Measurements from ENCODE around the gene ACO2.
"Not testable (repeated sequence)": the region's sequence is repeated elsewhere in the genome, so short reads cannot be mapped to it uniquely, and the experiment has no call there.

Gene ACO2

DNA sequence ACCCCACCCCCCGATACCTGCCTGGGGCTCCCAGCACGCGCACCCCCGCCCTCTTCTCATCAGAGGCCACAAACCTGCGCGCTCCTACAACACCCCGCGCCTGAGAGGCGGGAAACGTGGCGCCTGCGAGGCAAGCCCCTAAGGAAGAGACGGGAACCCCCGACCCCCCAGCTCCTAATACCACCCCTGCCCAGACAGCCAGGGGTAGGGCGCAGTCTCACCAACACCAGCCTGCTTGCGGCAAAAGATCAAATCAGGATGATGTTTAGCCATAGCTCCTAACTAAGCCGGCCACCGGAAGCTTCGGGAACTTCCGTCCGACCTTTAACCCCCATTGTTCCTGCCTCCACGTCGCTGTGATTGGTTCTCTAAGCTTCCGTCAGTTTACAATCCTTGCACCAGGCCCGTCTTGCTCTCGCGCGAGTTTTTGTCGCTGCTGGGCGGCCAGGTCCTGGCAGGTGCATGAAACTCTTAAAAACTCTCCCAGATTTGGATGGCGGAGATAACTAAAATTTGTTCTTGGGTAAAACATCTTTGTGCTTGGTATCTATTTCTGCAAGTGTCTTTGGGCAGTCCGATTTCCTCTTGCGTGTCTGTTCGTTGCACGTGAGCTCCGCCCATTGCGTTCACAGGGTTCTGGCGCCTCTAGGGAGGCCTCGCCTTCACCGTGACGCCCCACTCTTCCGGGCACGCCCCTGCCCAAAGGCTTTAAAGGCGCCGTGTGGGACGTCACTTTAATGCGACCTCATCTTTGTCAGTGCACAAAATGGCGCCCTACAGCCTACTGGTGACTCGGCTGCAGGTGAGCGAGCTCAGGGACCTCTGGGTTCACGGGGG, at the start of gene ACO2, which contains the start of gene PHF5A:
Gene ACO2 (plus strand): TSS at position 737 of the 837 bp plus-strand sequence. CDS start 30 bp downstream, at position 767.
Gene PHF5A (minus strand): TSS at position 312 of the 837 bp plus-strand sequence. CDS start 39 bp downstream, at position 273.
- peak; percentile 96 for DNase-seq (ENCODE audit: low spot score)

GRCh38 chr22:41425660-41426365, 43.1 kb upstream of the ACO2 start:
- no peak for DNase-seq (ENCODE audit: low spot score)

- no peak for DNase-seq (ENCODE audit: low spot score)
Measured at GRCh38 chr22:41429232-41429950, 39.5 kb upstream of the ACO2 start.

DNA sequence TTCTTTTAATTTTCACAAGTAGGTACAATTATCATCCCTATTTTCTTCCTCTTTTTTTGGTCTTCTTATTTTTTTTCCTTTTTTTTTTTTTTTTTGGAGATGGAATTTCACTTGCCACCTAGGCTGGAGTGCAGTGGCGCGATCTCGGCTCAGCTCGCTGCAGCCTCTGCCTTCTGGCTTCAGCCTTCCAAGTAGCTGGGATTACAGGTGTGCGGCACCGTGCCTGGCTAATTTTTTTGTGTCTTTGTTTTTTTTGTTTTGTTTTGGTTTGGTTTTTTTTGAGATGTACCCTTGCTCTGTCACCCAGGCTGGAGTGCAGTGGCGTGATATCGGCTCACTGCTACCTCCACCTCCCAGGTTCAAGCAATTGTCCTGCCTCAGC, 39.0 kb upstream of the ACO2 start:
- no peak for DNase-seq (ENCODE audit: low spot score)

- DNase-seq (ENCODE audit: low spot score): no peak
Measured at GRCh38 chr22:41431656-41432055, 37.3 kb upstream of the ACO2 start.

DNA sequence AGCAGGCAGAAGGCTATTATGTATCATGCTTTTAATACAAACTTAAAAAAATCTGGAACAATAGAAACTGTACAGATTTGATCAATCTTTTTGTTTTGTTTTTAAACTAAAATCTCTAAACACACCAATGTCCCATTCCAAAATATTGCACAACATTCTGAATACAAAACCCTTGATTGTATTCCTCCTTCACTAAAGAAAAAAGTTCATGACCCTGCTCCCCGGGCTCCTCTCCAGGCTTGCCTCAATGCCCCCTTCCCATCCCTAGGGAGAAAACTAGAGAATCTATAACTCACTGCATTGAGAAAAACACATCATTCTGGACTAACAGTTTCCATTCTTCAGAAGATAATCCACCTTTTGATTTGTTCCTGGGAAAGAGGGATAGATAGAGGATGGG, 35.4 kb upstream of the ACO2 start:
- not testable (repeated sequence) for DNase-seq (ENCODE audit: low spot score)

GRCh38 chr22:41434361-41435003, 34.4 kb upstream of the ACO2 start:
- DNase-seq (ENCODE audit: low spot score): not testable (repeated sequence)

DNA sequence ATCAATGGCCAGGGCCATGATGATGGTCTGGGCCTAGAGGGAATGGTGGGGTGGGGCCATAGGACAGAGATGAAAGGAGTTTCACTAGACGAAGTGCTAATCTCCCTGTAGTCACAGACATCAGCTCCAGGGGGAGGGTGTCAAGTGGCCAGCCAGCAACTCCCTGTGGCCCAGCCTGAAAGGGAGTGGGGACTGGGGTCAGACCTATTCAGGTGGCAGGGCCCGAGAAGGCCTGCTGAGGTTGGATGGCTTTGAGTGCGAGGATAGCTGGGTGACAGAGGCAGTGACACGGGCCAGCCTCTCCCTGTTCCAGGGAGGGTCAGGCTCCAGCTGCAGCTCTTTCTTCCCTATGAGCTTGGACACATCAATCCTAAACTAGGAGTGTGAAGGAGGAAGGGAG, 33.4 kb upstream of the ACO2 start:
- DNase-seq (ENCODE audit: low spot score): no peak

DNA sequence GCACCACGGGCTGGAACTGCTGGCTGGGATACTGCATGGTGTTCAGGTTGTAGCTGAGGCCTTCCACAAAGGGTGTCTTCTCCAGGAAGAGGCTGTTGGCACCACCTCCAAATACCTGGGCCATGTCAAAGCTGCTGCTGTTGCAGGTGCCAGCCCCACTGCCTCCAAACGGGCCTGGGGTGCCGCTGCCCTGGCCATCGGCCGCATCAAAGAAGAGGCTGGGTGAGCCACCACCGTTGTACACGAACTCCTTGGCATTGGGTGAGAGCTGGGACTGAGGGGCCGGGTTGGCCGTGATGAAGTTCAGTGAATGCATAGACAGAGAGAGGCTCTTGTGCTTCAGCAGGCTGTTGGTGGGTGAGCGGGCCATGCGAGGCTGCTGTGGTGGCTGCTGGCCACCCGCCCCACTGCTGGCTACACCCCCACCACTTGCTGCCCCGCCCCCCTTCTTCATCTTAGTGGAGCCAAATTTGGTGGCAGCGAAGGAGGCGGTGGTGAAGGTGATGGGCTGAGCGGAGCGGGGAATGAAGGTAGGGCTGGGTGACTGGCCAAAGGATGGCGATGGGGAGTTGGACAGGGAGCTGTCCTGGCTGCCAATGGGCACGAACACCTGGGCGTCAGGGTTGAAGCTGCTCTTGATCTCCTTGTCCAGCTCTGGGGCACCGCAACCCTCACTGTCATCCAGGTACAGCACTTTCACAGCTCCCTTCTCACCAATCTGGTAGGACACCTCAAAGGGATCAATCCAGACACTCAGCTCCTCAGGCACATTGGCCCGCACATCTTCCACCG, 32.4 kb upstream of the ACO2 start:
- no peak for DNase-seq (ENCODE audit: low spot score)

GRCh38 chr22:41437198-41437597, 31.7 kb upstream of the ACO2 start:
- DNase-seq (ENCODE audit: low spot score): no peak

GRCh38 chr22:41440511-41440910, 28.4 kb upstream of the ACO2 start:
- not testable (repeated sequence) for DNase-seq (ENCODE audit: low spot score)

DNA sequence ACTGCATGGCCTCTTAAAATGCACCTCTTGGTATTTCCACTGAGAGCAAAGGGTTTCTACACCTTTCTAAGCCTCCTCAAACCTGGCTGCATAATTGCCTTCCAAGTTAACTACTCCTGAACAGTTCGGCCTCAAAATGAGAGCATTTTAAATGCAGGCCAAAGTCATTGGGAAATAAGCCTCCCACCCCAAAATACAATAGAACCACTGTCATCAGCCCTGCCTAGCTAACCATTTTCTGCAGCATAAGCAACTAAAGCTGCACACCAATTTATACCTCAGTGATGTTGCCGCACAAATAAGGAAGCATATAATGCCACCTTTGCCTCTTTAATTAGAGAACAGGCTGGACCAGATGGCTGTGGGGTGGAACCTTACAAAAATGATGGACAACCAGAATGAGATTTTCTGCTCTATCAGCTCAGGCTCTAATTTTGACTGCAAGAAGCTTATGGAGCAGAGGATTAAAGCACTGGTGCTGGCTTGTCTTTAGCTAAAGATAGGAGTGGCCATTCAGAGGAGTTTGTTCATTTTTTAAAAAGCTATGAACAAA, 26.6 kb upstream of the ACO2 start:
- peak; percentile 67 for DNase-seq (ENCODE audit: low spot score)

DNA sequence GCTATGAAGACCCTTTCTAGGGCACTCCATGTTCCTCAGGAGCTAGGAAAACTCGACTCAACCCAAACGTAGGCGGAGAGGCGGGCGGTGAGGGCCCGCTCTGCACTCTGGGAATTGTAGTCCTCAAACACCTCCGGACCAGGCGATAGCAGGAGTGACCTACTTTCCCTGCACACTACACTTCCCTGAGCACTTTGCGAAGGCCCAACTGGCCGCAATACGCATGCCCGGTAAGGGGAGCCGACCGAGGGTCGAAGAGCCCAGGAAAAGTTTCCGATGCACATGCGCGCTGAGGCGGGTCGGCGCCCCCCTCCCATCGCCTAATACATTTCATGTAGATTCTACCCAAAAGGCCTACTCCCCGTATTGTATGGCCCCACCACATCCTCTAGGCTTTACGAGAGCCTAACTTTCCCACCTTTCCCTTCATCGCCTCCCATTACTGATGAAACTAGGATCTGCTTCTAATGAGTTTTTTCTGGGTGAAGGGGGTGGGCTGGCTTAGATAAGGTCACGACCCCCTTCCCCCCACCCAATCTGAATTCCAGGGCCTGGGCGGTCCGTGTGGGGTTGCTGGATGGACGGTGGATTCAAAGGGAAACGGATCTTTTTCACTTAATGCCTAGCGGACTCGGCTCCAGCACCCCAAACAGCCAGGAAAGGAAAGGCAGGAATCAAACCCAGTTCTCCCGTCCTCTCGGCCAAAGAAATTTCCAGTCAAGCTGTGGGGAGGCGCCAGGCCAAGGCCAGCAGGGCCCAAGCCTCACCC, 24.4 kb upstream of the ACO2 start:
- DNase-seq (ENCODE audit: low spot score): peak; percentile 84

DNA sequence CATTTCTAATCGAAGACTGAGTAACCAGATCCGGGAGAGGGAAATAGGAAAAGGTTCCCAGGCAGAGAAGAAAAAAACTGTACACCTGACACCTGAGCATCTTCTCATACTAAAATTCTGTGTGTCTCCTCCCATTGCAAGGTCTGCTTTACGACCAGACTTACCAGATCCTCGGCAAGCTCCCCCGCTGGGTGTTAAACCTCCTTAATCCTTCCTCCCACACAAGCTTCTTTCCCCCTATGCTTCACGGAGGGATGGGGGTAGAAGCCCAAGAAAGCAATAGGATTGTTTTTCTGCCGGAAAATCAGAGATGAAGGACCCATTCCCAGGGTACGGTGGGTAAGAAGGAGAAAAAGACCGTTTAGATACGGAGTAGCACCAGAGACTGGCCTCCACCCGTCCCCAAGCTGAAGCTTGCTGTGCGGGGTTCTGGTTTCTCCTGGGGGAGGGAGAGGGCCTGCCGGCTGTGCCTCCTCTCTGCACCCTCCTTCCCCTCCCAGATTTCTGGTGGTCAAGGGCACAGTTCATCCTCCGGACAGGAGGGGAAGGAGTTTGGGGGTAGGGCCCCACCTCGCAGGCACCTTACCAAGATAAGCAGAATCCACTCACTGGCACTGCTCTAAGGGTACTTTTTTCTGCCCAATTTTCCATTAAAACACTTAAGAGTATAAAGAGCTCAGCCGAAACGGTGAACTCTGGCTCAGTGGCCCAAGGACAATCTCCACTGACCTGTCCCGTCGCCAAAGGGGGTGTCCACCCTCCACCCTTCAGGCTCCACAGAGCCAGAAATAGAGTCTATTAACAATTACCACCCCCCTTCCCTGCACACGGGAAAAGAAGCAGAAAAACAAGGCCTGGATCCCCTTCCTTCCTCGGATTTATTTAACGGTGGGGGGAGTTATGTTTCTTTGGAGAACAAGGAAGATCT, 23.5 kb upstream of the ACO2 start:
- DNase-seq (ENCODE audit: low spot score): no peak

GRCh38 chr22:41446057-41446501, 22.8 kb upstream of the ACO2 start:
- no peak for DNase-seq (ENCODE audit: low spot score)

DNA sequence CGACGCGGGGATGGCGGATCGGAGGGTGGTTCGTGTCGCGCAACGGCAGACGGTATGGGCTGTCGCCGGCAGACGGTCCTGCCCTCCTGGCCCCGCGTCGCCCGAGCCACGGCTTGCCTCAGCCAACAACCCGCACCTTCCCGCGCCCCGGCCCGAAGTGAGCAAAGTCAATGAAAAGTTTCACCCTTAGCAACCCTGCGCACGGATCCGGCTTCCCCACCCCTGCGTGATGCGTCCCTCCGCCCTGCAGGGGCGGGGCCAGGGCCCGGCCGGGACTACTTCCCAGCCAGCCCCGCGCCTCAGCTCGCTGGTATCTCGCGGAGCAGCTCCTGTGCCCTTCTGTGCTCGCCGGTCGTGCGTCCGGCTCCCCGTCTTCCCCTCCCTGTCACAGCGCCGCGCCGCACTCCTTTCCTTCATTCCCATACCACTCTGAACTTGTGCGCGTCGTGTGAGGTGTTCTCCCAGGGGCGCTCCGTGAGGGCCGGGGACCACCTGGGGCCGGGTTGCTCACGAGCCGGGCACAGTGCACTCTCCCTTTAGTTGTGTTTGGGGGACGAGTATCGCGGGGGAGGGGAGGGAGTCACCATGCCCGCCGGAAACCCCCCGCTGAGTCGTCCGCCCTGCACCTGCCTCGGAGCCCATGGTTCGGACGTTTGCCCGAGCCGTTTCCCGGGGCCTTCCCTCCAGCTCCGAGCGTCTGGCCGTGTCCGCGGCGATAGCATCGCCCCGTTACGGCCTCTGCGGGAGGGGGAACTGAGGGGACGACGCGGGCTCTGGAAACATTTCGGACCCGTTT, 22.1 kb upstream of the ACO2 start, which contains the start of gene TOB2:
Gene TOB2 (minus strand): TSS at position 163 of the 796 bp plus-strand sequence. CDS start 9,456 bp downstream, outside the sequence.
- DNase-seq (ENCODE audit: low spot score): peak; percentile 89

DNA sequence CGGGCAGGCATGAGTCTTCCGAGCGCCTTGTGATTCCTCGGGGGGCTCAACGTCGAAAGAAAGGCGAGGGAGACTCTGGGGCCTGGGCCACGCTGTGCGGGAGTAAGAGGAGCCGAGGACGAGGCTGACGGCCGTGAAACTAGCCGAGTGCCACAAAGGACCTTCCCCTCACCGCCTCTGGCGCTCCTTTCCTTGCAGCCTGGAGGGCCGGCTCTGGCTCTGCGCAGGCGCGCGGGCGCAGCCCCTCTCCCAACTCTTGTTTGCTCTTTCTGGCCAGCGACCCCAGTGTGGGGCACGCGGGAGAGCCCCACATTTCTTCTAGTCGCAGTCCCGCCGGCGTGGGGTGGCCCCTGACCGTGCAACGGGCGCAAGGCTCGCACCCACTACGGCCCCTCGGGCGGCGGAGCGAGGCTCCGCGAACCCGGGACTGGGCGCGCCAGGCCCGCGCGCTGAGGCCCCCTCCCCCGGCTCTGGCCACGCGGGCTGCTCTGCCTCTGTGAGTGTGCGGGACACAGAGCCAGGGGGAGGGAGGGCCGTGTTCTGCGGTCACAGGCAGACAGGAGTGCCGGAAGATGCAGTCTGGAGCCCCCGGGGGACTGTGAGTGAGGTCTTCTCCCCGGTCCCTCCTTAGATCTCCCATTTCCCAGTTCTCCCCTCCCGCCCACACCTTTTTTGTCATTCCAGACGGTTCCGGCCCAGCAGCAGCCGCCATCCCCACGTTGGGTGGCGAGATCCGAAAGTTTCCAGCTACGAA, 21.3 kb upstream of the ACO2 start:
- peak; percentile 72 for DNase-seq (ENCODE audit: low spot score)
